Choroid plexus epithelial cell (primary cell): ENCODE measurements around the gene TCP11L2.

Experiments used
- DNase-seq: peaks from one replicate; pipeline ENCODE4 v3.0.0-alpha.2; 2010; ENCODE audit warnings: low read depth
- H3K4me3 ChIP-seq: 2 replicates; pipeline ENCODE4 v1.5.1; 2011; ENCODE audit warnings: low read depth, mild to moderate bottlenecking, control low read depth, low read length, moderate library complexity
- TF ChIP-seq, protein P1 (sequence below): conservative IDR thresholded peaks from 2 replicates; pipeline ENCODE4 v1.5.1; 2011; ENCODE audit warnings: low read depth, mild to moderate bottlenecking, control low read depth, inconsistent platforms, low read length, moderate library complexity

The TCP11L2 gene

DNA sequence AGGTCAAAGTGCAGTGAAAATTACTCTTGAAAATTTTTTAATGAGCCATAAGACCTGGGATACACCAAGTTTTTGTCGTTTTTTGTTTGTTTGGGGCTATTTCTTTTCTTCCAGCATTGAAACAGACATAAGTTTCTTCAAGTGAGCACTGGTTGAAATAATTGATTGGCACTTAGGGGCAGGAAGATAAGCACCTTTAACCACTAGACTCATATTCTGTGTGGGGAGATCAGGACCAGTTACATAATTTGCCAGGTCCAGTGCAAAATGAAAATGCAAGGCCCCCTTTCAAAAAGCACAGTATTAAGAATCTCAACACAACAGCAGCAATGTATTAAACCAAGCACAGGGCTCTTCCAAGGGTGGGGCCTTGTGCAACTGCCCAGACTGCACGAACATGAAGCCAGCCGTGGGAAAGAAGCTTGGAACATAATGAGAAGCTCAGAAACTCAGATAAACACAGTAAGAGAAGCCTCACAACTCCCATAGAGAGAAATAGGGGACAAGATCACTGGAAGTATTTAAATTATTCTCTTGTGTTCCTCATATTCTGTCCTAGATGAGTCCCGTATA is 3.2 kb upstream of the TCP11L2 start:
- H3K4me3 ChIP-seq = no peak overlapping the region
- TF ChIP-seq, protein P1, sequence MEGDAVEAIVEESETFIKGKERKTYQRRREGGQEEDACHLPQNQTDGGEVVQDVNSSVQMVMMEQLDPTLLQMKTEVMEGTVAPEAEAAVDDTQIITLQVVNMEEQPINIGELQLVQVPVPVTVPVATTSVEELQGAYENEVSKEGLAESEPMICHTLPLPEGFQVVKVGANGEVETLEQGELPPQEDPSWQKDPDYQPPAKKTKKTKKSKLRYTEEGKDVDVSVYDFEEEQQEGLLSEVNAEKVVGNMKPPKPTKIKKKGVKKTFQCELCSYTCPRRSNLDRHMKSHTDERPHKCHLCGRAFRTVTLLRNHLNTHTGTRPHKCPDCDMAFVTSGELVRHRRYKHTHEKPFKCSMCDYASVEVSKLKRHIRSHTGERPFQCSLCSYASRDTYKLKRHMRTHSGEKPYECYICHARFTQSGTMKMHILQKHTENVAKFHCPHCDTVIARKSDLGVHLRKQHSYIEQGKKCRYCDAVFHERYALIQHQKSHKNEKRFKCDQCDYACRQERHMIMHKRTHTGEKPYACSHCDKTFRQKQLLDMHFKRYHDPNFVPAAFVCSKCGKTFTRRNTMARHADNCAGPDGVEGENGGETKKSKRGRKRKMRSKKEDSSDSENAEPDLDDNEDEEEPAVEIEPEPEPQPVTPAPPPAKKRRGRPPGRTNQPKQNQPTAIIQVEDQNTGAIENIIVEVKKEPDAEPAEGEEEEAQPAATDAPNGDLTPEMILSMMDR = no peak
- DNase-seq = no peak

DNA sequence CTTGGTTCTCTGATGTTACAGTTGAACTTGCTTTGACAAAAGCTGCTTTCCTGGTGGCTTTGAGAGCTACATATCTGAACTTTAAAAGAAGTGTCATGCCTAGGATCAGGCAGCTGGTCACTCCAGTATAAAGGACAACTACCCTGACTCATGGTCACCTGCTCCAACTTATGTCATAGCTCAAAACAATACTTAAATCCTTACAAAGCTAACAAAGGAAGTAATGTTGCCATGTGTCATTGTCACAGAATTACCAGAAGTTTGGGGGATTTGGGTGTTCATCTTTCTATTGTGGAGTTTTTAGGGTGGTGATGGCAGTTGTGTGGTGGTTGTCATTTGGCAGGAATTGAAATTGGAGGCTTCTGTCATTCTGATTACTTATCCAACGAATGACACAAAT is 1.8 kb upstream of the TCP11L2 start:
- TF ChIP-seq, protein P1 = no peak
- DNase-seq = no peak
- H3K4me3 ChIP-seq = no peak overlapping the region

DNA sequence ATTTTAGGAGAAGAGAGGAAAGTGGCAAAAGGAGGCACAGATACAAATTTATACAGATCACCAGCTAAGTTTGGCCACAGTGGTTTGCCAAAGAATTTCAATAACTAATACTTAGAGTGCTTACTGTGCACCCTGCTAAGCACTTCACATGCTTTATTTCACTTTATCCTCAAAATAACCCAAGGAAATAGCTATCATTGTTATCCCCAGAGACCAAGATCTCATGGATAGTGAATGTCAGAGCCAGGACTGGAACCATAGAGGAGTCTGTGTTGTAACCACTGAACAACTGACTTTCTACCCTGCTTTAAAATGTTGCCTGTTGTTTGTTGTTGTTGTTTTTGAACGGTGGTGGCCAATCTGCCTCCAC is 1.3 kb upstream of the TCP11L2 start:
- TF ChIP-seq, protein P1 = no peak

DNA sequence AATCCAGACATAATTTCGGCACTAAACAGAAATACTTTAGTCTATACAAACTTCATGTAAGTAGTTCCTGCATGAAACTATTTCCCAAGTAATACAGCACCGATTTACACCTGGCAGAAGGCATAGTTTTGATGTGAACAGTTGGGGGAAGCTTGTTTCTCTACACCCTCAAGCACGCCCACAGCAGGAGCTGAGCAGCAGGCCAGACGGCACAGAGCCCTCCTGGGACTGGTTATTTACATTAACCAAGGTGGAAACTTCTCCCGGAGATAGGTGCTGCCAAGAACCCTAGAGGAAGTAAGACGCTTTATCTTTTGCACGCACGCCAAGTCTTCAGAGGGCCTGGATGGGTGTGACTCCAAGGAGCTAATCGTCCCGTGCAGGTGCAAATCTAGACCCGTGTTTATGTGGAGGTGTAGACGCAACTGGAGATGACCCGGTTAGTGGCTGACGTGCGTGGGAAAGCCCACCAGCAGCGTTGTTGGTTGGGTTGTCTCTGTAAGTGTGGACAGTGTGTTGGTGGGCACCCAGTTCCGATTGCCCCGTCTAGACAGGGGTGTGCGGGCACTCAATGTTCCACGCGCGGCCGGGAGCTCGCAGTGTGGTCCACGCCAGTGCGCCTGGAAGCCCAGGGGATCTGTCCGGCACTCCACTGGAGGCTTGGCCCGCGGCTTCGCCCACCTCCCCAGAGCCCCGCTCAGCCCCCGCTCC is 767 bp upstream of the TCP11L2 start:
- peak overlapping the region; percentile 67 for H3K4me3 ChIP-seq
- DNase-seq = peak; percentile 78
- TF ChIP-seq, protein P1 = peak; percentile 9

More for the DNA sequence above, 1.3 kb upstream of the TCP11L2 start:
- no peak overlapping the region for H3K4me3 ChIP-seq
- peak; percentile 71 for DNase-seq

DNA sequence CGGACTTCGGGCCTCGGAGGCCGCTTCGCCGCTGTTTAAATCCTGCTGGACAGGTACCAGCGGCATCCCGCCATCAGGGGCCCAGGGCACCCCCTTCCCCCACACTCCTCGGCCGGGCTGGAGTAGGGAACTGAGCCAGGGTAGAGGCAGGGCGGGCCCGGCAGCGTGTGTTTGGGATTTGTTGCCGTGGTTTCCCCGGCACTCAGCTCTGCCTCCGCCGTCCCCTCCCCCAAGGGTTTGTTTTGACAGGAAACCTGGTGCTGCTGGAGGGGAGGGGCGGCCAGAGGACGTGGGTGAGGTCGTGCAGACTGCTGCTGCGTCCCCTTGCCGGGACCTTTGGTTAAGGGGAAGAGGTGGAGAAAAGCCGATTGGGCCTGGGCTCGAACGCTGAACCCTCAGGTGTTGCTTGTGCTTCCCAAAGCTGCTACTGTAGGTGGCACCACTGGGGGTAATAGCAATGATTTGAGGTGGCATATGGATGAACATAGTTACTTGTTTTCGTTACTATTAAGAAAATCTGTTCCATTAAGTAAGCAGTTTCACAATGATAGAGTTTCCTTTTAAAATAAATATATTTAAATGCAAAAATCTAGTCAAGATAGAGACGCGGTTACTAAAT is 778 bp downstream of the TCP11L2 start:
- peak overlapping the region; percentile 92 for H3K4me3 ChIP-seq
- TF ChIP-seq, protein P1 = no peak
- peak; percentile 85 for DNase-seq

DNA sequence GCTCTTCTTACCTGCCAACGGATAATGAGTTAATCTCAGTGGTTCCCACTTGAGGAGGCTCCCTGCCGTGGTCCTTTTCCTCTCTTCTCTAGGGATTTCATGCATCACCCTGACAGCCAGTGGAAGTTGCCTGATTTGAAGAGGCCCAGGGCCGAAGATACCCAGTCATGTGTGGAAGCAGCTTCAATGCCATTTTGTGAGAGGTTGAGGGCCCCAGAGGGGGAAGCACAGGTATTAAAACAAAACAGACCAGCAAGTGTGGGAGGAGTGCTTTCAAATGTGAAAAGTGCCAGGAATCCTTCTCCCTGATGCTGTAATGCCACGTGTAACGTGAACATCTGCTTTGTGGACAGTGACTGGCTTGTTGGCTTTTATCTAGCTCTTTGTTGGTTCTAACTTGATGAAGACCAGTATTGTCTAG is 1.5 kb downstream of the TCP11L2 start:
- DNase-seq = no peak
- H3K4me3 ChIP-seq = no peak overlapping the region
- TF ChIP-seq, protein P1 = no peak
